Kidney capillary endothelial cell (primary cell): Measurements from ENCODE around the gene CAMK2A.
A peak's percentile ranks its signal among the peaks of the same experiment; 100 is the strongest.

Source experiments
- DNase-seq: peaks from one replicate; pipeline ENCODE4 v3.0.0-alpha.2; 2018; ENCODE audit warnings: low spot score

The CAMK2A gene

DNA sequence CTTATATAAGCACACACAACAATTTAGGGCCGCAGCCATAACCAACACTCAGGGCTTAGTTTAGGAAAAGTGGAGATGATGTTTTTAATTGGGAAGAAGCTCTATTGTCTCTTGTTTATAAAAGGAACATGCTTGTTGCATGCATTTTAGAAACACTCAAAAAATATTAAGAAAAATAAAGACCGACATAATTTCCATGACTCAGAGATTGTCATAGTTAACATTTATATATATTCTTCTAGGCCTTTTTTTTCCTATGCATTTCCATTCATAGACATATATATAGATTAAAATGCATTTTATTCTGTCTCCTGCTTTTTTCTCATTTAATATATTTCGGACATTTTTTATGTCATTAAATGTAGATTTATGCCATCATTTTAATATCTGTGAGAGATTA, 26.7 kb upstream of the CAMK2A start:
- peak; percentile 33 for DNase-seq

DNA sequence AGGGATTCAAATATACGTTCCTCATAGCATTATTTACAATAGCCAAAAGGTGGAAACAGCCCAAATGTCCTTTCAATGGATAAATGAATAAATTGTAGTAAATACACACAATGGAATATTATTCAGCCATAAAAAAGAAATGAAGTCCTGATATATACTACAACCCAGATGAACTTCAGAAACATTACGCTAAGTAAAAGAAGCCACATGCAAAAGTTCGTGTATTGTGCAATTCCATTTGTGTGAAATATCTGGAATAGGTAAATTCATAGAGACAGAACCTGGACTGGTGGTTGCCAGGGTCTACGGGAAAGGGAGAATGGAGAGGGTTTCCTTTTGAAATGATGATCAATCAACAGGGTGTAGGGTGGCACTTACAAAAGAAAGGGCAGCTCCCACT, 25.7 kb upstream of the CAMK2A start:
- no peak for DNase-seq

DNA sequence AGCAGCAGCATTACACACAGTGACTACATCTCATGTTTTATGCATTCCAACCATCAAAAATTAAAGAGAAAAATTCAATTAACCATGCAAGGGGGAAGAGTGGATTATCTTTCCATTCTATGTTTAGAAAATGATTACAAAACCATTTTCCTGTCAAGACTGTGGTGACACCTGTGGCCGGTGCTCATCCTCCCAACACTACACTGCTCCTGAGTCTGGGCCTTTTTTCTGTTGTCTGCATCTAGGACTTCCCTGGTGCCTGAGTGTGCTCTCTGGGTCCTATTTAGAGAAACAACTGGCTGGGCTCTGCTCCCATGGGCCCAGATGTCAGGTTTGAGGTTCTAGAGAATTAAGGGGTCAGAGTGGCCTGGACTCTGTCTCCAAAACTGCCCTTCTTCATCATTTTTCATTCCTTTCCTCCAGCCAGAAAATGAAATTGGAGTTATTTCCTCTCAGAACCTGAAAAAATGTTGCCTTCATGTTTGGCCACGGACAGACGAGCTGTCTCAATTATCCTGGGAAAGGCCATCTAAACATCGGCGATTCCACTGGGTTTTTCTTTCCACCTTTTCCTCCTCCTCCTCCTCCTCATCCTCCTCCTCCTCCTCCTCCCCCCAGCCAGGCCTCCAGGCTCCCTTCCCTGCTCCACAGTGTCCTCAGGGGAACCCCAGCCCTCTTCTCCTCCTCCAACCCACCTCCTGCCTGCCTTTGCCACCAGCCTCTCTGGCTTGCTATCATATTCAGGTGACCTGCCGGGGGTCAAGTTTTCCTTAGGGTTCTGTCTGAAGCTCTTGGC, 24.5 kb upstream of the CAMK2A start:
- DNase-seq, result no peak

DNA sequence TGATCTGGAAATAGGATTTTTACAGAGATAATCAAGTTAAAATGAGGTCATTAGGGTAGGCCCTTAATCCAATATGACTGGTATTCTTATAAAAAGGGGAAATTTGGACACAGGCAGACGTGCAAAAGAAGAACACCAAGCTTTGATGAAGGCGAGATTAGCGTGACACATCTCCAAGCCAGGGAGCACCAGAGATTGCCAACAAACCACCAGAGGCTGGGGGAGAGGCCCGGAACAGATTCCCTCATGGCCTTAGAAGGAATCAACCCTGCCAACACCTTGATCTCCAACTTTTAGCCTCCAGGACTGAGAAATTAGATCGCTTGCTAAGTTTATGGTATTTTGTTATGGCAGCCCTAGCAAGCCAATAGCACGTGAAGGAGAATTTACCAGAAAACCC, 23.9 kb upstream of the CAMK2A start:
- no peak for DNase-seq

DNA sequence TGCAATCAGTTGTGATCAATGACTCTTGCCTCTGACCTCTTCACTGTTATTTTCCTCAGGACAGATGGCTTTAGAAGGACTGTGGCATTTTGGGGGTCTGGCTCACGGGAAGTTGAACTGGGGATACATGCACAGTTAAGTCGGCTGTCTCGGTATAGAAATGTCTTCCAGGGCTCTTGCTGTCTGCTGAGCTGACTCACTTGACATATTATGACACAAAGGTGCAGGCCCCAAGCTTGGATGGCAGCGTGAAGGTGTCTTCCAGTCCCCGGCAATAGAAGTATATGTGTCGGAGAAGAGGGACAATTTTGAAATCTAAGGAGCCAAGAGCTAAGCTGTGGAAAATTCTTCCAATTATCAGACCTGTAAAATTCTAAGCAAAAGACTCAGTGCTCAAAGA, 22.9 kb upstream of the CAMK2A start:
- no peak for DNase-seq

GRCh38 chr5:150311015-150311692, 21.6 kb upstream of the CAMK2A start:
- DNase-seq, result no peak

DNA sequence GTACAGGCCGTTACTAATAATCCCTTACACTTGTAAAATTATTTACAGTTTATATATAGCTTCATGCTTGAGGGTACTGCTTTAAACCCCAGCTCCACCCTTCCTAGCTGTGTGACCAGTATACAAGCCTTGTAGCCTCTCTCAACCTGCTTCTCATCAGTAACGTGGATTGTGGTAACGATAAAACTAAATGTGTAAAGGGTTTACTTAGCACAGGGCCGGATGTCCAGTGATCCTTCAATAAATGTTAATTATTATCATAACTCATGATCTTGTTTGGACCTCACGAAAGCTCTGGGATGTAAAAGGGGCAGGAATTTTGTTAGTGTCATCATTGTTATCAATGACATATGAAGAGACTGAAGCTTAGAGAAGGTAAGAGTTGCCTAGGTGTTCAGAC, 20.7 kb upstream of the CAMK2A start:
- no peak for DNase-seq

DNA sequence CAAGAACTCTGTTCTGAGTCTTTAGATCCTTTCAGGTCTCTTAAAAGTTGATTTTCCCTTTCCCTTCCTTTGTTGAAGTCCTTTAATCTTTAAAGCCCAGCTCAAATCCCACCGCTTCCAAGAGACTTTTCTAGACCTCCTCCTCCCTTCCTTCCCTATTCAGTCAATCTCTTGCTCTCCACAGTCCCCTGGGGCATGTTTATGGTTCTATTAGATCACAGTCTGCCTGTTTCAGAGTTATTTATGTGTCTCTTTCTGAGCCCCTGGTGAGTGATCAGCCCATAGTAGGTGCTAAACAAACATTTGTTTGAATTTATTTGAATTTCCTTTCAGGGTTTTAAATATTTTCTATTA, 20.3 kb upstream of the CAMK2A start:
- DNase-seq, result no peak

DNA sequence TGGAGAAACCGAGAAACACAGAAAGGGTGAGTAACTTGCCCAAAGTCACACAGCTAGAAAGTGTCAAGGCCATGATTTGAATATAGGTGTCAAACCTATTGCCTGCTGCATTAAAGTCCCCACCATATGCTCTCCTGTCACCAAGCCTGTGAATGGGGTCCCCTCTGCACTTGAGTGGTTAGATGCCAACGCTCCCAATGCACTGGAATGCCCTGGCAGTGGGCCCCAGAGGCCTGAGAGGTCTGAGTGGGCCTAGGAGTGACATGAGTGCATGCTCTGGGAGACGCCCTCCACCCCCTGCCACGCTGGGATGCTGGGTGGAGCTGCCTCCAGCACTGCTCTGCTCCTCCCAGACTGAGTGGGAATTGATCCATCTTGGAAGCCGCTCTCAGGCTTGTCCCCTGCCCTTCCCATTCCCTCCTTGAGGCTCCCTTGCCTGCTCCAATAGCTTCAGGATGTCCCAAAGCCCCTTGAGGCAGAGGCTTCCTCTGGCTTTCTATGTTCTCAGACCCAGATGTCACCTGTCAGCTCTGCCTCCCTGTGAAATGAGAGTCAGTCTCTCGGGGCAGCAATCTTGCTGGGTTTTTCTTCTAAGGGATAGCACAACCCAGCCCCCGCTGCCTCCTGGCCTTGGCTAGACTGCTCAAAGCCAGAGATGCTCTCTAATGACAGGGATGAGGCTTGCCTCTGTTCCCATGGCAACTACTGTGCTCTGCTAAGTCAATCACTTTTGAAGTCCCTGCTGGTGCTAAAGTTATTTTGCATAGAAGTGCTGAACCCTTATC, 19.7 kb upstream of the CAMK2A start:
- no peak for DNase-seq

- DNase-seq, result no peak
These were observed 18.2 kb upstream of the CAMK2A start for GRCh38 chr5:150307617-150308426.

DNA sequence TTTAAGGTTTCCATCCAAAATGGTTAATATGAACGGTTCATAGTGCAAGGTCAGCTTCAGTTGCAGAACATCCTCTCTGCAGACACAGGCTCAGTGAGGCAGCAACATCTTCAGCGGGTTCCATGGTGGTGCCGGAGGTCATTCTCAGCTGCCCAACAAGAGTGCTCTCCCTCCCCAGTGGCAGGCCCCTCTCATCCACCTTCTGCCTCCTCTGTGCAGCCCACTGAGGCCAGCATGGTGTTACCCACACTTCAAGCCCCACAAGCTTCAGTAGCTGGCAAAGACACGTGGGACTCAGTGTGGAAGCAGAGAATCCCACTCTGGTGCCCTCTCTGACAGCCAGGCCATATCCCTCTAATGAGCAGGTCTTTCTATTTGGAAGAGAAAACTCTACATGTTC, 17.2 kb upstream of the CAMK2A start:
- no peak for DNase-seq

DNA sequence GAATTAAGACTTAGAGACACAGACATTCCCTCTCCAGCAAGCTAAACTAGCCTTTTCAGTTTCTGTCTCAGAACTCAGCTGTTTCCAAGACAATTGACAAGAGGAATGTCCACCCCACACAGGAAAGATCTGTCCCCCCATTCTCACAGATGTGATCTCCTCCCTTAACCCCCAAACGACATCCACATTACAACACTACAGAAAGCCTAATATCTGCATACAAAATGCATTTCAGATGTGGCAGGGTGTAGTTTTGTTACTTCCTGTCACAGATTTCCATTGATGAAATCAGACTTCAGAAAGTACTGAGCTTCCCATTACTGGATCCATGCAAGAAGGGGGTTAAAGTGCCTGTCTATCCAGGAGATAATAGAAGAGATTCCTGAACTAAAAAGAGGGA, 16.0 kb upstream of the CAMK2A start:
- no peak for DNase-seq

DNA sequence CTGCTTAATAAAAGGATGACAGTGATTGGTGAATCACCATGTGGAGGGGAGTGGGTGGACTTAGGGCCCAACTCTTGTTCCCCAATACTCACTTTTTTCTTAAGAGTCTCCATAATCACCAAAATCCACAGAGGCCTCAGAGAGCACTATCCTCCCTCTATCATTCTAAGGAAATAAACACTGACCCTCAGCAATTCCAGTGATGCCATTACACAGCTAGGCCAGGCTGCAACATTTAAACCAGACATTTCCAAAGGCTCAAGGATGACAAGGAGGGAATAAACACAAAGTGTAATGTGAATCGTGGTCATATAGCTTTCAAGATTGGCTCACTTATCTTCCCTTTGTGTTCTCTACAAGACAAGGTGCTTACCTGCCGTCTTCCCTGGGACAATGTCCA, 15.5 kb upstream of the CAMK2A start:
- no peak for DNase-seq

- DNase-seq, result no peak
These were observed 15.0 kb upstream of the CAMK2A start for GRCh38 chr5:150304481-150305081.

GRCh38 chr5:150303660-150304386, 14.2 kb upstream of the CAMK2A start:
- DNase-seq, result no peak

- DNase-seq, result no peak
These were observed 13.6 kb upstream of the CAMK2A start for GRCh38 chr5:150303070-150303615.

- DNase-seq, result no peak
These were observed 12.9 kb upstream of the CAMK2A start, which contains the start of gene ARSI for GRCh38 chr5:150302301-150303069. Gene ARSI, minus strand, starts transcription at chr5:150302905. Its CDS starts 532 bp downstream, at chr5:150302373.

DNA sequence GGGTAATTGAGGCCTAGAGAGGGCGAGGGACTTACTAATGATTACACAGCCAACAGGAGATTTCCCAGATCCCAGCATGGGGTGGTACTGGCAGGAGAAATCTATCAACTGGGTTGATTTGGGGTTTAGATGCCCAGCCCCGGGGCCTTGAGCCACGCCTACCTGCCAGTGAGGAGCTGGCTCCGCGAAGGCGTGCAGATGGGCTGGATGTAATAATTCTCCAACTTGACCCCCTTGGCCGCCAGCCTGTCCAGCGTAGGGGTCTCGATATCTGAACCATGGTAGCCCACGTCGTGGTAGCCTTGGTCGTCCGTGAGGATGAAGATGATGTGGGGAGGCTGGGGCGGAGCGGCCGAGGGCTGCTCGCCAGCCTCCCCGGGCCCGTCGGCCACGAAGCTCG, 12.3 kb upstream of the CAMK2A start:
- DNase-seq, result no peak

- no peak for DNase-seq
These were observed 11.6 kb upstream of the CAMK2A start for GRCh38 chr5:150301170-150301505.
